ENCODE measurements around the gene HMGB1.

HMGB1 gene

GRCh38 chr13:30416471-30416870 lies 49.3 kb downstream of the HMGB1 start:
- TF ChIP-seq CTCF (conservative IDR thresholded peaks at IDR 0.05; ENCODE audit: low read length), result no peak
- no peak for TF ChIP-seq EZH2phosphoT487 (IDR thresholded peaks at IDR 0.05; ENCODE audit: borderline replicate concordance)
- H2AFZ ChIP-seq (ENCODE audit: low read length), result no peak overlapping the region; the same call in 1 of the 2 replicates
- no peak overlapping the region for H3K4me2 ChIP-seq (ENCODE audit: low read depth, low read length, poor library complexity, severe bottlenecking)
- no peaks in the 10 kb centered on the region for H3K9me2 ChIP-seq (replicated peaks; ENCODE audit: low read depth, low read length)
- H3K4me3 ChIP-seq (ENCODE audit: low read length, poor library complexity, severe bottlenecking), result no peak overlapping the region
- H4K20me1 ChIP-seq (ENCODE audit: insufficient read depth, low read length, poor library complexity, severe bottlenecking), result no peaks in the 10 kb centered on the region
- no peaks in the 10 kb centered on the region for H3K27me3 ChIP-seq (ENCODE audit: insufficient read depth, low read length, poor library complexity, severe bottlenecking)
- no peaks in the 10 kb centered on the region for H3F3A ChIP-seq (ENCODE audit: low read depth)
- H3K36me3 ChIP-seq (ENCODE audit: insufficient read depth, low read length), result no peaks in the 10 kb centered on the region
- peaks cover 40% of the 10 kb centered on the region for H3K4me1 ChIP-seq (ENCODE audit: insufficient read depth, low read length, poor library complexity, severe bottlenecking)
- H3K9me3 ChIP-seq (ENCODE audit: insufficient read depth, low read depth, low read length), result no peaks in the 10 kb centered on the region
- no peaks in the 10 kb centered on the region for H3K79me2 ChIP-seq (ENCODE audit: insufficient read depth, low read length)
- H3K9ac ChIP-seq (ENCODE audit: low read depth, low read length, poor library complexity, severe bottlenecking), result peak overlapping the region; percentile 16

- Histone ChIP-seq H3K27me3 (ENCODE audit: insufficient read depth, low read length, poor library complexity, severe bottlenecking) (no peaks in the 10 kb centered on the region), H4K20me1 (ENCODE audit: insufficient read depth, low read length, poor library complexity, severe bottlenecking) (no peaks in the 10 kb centered on the region), H3K36me3 (ENCODE audit: insufficient read depth, low read length) (no peaks in the 10 kb centered on the region), H2AFZ (ENCODE audit: low read length) (peak overlapping the region; percentile 40), H3K9ac (ENCODE audit: low read depth, low read length, poor library complexity, severe bottlenecking) (peak overlapping the region; percentile 16), H3F3A (ENCODE audit: low read depth) (no peaks in the 10 kb centered on the region), H3K9me2 (replicated peaks; ENCODE audit: low read depth, low read length) (no peaks in the 10 kb centered on the region), H3K79me2 (ENCODE audit: insufficient read depth, low read length) (no peaks in the 10 kb centered on the region), H3K9me3 (ENCODE audit: insufficient read depth, low read depth, low read length) (no peaks in the 10 kb centered on the region), H3K4me1 (ENCODE audit: insufficient read depth, low read length, poor library complexity, severe bottlenecking) (peaks cover 35% of the 10 kb centered on the region), H3K4me3 (ENCODE audit: low read length, poor library complexity, severe bottlenecking) (peak overlapping the region; percentile 7), H3K4me2 (ENCODE audit: low read depth, low read length, poor library complexity, severe bottlenecking) (peak overlapping the region; percentile 46)
- TF ChIP-seq CTCF (conservative IDR thresholded peaks at IDR 0.05; ENCODE audit: low read length) (no peak), EZH2phosphoT487 (IDR thresholded peaks at IDR 0.05; ENCODE audit: borderline replicate concordance) (no peak)
Measured at GRCh38 chr13:30415430-30416030, 50.2 kb downstream of the HMGB1 start.

- H3F3A ChIP-seq (ENCODE audit: low read depth), result no peaks in the 10 kb centered on the region
- no peak overlapping the region for H3K4me2 ChIP-seq (ENCODE audit: low read depth, low read length, poor library complexity, severe bottlenecking)
- H2AFZ ChIP-seq (ENCODE audit: low read length), result 0 out of 2 replicates have a peak overlapping the region, but pooled peaks have one; percentile 20
- H3K36me3 ChIP-seq (ENCODE audit: insufficient read depth, low read length), result no peaks in the 10 kb centered on the region
- no peak for TF ChIP-seq EZH2phosphoT487 (IDR thresholded peaks at IDR 0.05; ENCODE audit: borderline replicate concordance)
- no peak for TF ChIP-seq CTCF (conservative IDR thresholded peaks at IDR 0.05; ENCODE audit: low read length)
- H3K4me1 ChIP-seq (ENCODE audit: insufficient read depth, low read length, poor library complexity, severe bottlenecking), result peaks cover 36% of the 10 kb centered on the region
- H3K79me2 ChIP-seq (ENCODE audit: insufficient read depth, low read length), result no peaks in the 10 kb centered on the region
- no peaks in the 10 kb centered on the region for H3K27me3 ChIP-seq (ENCODE audit: insufficient read depth, low read length, poor library complexity, severe bottlenecking)
- H3K9me2 ChIP-seq (replicated peaks; ENCODE audit: low read depth, low read length), result no peaks in the 10 kb centered on the region
- H3K4me3 ChIP-seq (ENCODE audit: low read length, poor library complexity, severe bottlenecking), result no peak overlapping the region
- no peaks in the 10 kb centered on the region for H4K20me1 ChIP-seq (ENCODE audit: insufficient read depth, low read length, poor library complexity, severe bottlenecking)
- no peak overlapping the region for H3K9ac ChIP-seq (ENCODE audit: low read depth, low read length, poor library complexity, severe bottlenecking)
- H3K9me3 ChIP-seq (ENCODE audit: insufficient read depth, low read depth, low read length), result no peaks in the 10 kb centered on the region
Measured at GRCh38 chr13:30413842-30414241, 51.9 kb downstream of the HMGB1 start.
